T-helper 17 cell (primary cell): ENCODE measurements around the gene ZMIZ2. TPM values are rescaled to one million over a fixed set of nuclear protein-coding genes. Genes with fewer than 3 reads are reported as not detected.
A peak's percentile ranks its signal among the peaks of the same experiment; 100 is the strongest.
"Not testable (repeated sequence)": the region's sequence is repeated elsewhere in the genome, so short reads cannot be mapped to it uniquely, and the experiment has no call there.

Experiments used
- ATAC-seq: fragments of 150-1000 bp; cut with Tn5 transposase; 2 replicates; pipeline ENCODE4 v1.10.0; 2021; ENCODE audit warnings: mild to moderate bottlenecking, moderate library complexity
- DNase-seq, 3 donors: peaks; one replicate each; pipeline versions ENCODE4 v3.0.0 to v3.0.0-alpha.2; 2020 to 2021
- H3K9me3 ChIP-seq: one replicate; pipeline ENCODE4 v1.7.0; 2013; ENCODE audit warnings: low read length, mild to moderate bottlenecking; ENCODE audit not compliant: control insufficient read depth, poor library complexity, severe bottlenecking
- H3K27ac Mint-ChIP-seq: one replicate; pipeline ENCODE4 v1.8.0; 2022; ENCODE audit warnings: mild to moderate bottlenecking, moderate library complexity, mixed read lengths
- H3K27me3 Mint-ChIP-seq: one replicate; pipeline ENCODE4 v1.8.0; 2022; ENCODE audit warnings: mixed read lengths
- H3K36me3 Mint-ChIP-seq: one replicate; pipeline ENCODE4 v1.8.0; 2022; ENCODE audit warnings: low read depth, mixed read lengths
- H3K4me1 Mint-ChIP-seq: one replicate; pipeline ENCODE4 v1.8.0; 2022; ENCODE audit warnings: mild to moderate bottlenecking, mixed read lengths
- H3K4me3 Mint-ChIP-seq: one replicate; pipeline ENCODE4 v1.8.0; 2022; ENCODE audit warnings: mild to moderate bottlenecking, moderate library complexity, mixed read lengths
- total RNA-seq, 4 donors: library from RNA in 2 of 4; stranded (reverse) in 2 of 4; gene quantifications; one replicate each; pipeline ENCODE4 v1.2.3 and lab custom pipeline; 2022 to 2026

Gene ZMIZ2
- total RNA-seq, 2 donors from 2014 or later, result 117 to 171 TPM

- Mint-ChIP-seq H3K4me3 (no peak overlapping the region), H3K36me3 (peaks cover 2% of the 10 kb centered on the region), H3K27ac (peak overlapping the region; percentile 95), H3K27me3 (no peaks in the 10 kb centered on the region), H3K4me1 (peaks cover 14% of the 10 kb centered on the region)
- ATAC-seq, result no peak
- no peaks in the 10 kb centered on the region for H3K9me3 ChIP-seq
- DNase-seq, result no peak
These were observed 37.1 kb upstream of the ZMIZ2 start for GRCh38 chr7:44711528-44711927.

DNA sequence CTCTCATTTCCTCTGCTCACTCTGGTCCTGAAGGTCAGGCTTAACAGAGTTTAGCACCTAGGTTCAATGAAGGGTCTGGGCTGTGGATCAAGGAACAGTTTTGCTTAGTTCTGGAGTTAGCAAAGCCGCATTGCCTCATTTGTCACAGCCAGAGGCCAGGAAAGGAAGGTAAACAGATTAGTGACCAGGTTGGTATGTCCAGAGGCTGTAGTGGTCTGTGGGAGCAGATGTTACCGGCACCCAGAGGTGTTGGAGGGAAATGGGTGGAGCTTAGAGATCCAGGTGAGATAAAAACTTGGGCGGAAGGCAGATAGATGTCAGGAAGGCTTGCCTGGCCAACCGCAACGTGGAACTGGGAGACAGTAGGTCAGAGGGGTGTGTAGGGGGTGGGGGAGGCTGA is 36.6 kb upstream of the ZMIZ2 start:
- Mint-ChIP-seq H3K27me3 (no peaks in the 10 kb centered on the region), H3K27ac (peak overlapping the region; percentile 95), H3K36me3 (peaks cover 2% of the 10 kb centered on the region), H3K4me1 (peaks cover 14% of the 10 kb centered on the region), H3K4me3 (no peak overlapping the region)
- DNase-seq (no peak), ATAC-seq (no peak)
- H3K9me3 ChIP-seq, result no peaks in the 10 kb centered on the region

DNA sequence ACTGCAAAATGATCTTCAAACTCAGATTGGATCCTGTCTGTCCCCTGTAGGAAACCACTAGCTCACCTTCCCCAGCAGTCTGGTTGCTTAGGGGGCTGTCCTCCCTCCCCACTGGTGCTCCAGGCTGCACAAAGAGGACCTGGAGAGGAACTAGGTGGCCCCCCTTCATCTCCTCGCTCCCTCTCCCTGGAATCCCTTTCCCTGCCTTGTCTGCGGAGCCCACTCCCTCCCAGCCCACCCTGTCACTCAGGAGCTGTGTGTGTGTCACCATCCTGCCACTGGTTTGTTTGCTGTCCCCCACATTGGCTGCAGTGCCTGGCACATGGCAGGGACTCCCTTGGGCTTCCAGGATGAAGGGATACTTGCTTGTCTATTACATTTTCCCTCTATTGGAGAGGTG is 35.5 kb upstream of the ZMIZ2 start:
- Mint-ChIP-seq H3K27ac (no peak overlapping the region), H3K4me1 (peaks cover 14% of the 10 kb centered on the region), H3K4me3 (no peak overlapping the region), H3K36me3 (no peaks in the 10 kb centered on the region), H3K27me3 (no peaks in the 10 kb centered on the region)
- ATAC-seq (no peak), DNase-seq (no peak)
- H3K9me3 ChIP-seq, result no peaks in the 10 kb centered on the region

DNA sequence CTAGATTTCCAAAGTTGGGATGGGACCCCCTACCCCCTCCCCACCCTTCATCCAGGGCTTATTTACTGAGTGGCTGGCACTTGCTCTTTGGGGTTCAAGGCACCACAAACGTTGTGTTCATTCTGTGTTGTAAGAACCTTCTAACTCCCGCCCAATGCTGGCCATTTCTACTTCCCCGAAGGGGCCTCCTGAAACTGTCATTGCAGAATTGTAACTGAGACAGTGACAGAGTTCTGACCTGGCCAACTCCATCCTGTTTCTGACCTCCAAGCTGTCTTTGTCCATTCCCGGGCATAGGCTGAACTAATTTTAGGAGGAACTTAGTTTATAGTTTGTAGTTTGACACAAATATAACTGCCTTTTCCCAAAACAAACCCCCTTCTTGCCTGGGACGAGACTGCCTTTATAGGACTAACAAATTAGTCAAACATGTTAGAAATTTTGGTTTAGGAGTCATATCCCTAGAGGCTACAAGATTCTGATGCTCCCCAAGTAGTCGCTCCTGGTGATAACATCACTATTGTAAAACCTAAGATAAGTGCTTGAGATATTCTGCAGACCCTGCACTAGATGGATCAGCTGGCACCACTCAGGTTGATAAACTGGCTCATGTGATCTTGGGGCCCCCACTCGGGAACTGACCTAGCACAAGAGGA is 34.8 kb upstream of the ZMIZ2 start:
- Mint-ChIP-seq H3K27ac (no peak overlapping the region), H3K4me1 (peaks cover 14% of the 10 kb centered on the region), H3K4me3 (no peak overlapping the region), H3K36me3 (no peaks in the 10 kb centered on the region), H3K27me3 (no peaks in the 10 kb centered on the region)
- ATAC-seq, result no peak
- no peaks in the 10 kb centered on the region for H3K9me3 ChIP-seq
- no peak for DNase-seq

DNA sequence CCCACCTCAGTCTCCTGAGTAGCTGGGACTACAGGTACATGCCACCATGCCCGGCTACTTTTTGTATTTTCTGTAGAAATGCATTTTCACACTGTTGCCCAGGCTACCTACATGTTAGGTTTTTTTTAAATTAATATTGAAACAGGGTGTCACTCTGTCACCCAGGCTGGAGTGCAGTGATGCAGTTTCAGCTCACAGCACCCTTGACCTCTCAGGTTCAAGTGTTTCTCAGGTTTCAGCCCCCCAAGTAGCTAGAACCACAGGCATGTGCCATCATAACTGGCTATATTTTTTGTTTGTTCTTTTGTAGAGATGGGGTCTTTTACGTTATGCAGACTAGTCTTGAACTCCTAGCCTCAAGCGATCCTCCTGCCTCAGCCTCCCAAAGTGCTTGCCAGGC is 32.4 kb upstream of the ZMIZ2 start:
- Mint-ChIP-seq H3K27ac (no peak overlapping the region), H3K4me1 (peaks cover 12% of the 10 kb centered on the region), H3K36me3 (no peaks in the 10 kb centered on the region), H3K27me3 (no peaks in the 10 kb centered on the region), H3K4me3 (no peak overlapping the region)
- DNase-seq, result no peak
- no peak for ATAC-seq
- H3K9me3 ChIP-seq, result no peaks in the 10 kb centered on the region

DNA sequence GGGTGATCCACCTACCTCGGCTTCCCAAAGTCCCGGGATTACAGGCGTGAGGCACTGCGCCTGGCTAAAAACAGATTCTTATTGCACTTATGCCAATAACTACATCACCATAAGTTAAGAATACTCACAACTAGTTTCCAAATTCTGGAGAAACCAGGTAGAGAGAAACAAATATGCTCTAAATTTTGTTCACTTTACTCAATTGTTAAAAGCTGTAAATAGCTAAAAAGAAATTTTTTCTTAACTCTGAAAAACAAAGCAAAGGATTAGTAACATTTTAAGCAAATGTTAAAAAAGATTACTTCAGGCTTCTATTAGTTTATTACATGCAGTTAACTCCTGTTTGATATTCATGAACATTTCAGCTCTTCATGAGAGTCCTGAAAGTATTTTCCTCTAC is 28.3 kb upstream of the ZMIZ2 start:
- ATAC-seq (no peak), DNase-seq (no peak)
- Mint-ChIP-seq H3K4me3 (no peak overlapping the region), H3K36me3 (no peaks in the 10 kb centered on the region), H3K27me3 (no peaks in the 10 kb centered on the region), H3K4me1 (no peaks in the 10 kb centered on the region), H3K27ac (no peak overlapping the region)
- no peaks in the 10 kb centered on the region for H3K9me3 ChIP-seq

DNA sequence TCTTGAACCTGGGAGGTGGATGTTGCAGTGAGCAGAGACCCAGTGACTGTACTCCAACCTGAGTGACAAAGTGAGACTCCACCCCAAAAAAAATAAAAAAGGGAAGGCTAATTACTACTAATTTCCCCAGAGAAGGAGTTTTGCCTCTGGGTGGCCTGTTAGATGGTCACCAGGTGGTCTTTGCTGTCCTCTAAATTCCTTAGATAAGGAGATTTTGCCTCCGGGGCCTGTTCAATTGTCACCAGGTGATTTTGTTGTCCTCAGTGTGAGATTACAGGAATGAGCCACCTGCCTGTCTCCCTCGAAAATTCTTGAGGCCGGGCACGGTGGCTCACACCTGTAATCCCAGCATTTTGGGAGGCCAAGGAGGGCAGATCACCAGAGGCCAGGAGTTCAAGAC is 24.4 kb upstream of the ZMIZ2 start:
- no peak for ATAC-seq
- H3K36me3 Mint-ChIP-seq, result peaks cover 3% of the 10 kb centered on the region
- no peak for DNase-seq
- H3K27ac Mint-ChIP-seq, result no peak overlapping the region
- no peaks in the 10 kb centered on the region for H3K4me1 Mint-ChIP-seq
- no peaks in the 10 kb centered on the region for H3K9me3 ChIP-seq
- H3K27me3 Mint-ChIP-seq, result peaks cover 5% of the 10 kb centered on the region
- H3K4me3 Mint-ChIP-seq, result no peak overlapping the region

GRCh38 chr7:44726250-44726649 is 22.4 kb upstream of the ZMIZ2 start:
- not testable (repeated sequence) for H3K9me3 ChIP-seq, H3K4me3 Mint-ChIP-seq, H3K4me1 Mint-ChIP-seq, ATAC-seq, H3K27ac Mint-ChIP-seq, DNase-seq, H3K36me3 Mint-ChIP-seq, H3K27me3 Mint-ChIP-seq

- Mint-ChIP-seq H3K36me3 (peaks cover 3% of the 10 kb centered on the region), H3K27me3 (peaks cover 5% of the 10 kb centered on the region), H3K27ac (no peak overlapping the region)
These were observed 21.3 kb upstream of the ZMIZ2 start for GRCh38 chr7:44727158-44727936.

DNA sequence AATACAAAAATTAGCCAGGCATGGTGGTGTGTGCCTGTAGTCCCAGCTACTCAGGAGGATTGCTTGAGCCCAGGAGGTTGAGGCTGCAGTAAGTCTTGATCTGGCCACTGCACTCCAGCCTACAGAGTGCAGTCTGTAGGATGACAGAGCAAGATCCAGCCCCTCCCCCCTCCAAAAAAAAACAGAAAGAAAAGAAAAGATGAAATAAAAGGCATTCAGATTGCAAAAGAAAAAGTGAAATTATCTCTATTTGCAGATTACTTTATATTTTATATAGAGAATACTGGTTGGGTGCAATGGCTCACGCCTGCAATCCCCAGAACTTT is 20.7 kb upstream of the ZMIZ2 start:
- Mint-ChIP-seq H3K4me1 (no peaks in the 10 kb centered on the region), H3K27me3 (peaks cover 5% of the 10 kb centered on the region), H3K27ac (no peak overlapping the region), H3K36me3 (peaks cover 3% of the 10 kb centered on the region), H3K4me3 (peak overlapping the region; percentile 34)
- no peaks in the 10 kb centered on the region for H3K9me3 ChIP-seq
- ATAC-seq (no peak), DNase-seq (no peak)

More at GRCh38 chr7:44727158-44727936, 21.3 kb upstream of the ZMIZ2 start:
- ATAC-seq (no peak), DNase-seq (no peak)
- no peaks in the 10 kb centered on the region for H3K4me1 Mint-ChIP-seq
- H3K9me3 ChIP-seq, result no peaks in the 10 kb centered on the region
- no peak overlapping the region for H3K4me3 Mint-ChIP-seq

GRCh38 chr7:44729949-44730590 is 18.6 kb upstream of the ZMIZ2 start:
- peaks cover 2% of the 10 kb centered on the region for H3K4me1 Mint-ChIP-seq
- ATAC-seq (no peak), DNase-seq (no peak)
- H3K9me3 ChIP-seq, result no peaks in the 10 kb centered on the region
- no peak overlapping the region for H3K27ac Mint-ChIP-seq
- peaks cover 3% of the 10 kb centered on the region for H3K36me3 Mint-ChIP-seq
- no peak overlapping the region for H3K4me3 Mint-ChIP-seq
- peaks cover 5% of the 10 kb centered on the region for H3K27me3 Mint-ChIP-seq

DNA sequence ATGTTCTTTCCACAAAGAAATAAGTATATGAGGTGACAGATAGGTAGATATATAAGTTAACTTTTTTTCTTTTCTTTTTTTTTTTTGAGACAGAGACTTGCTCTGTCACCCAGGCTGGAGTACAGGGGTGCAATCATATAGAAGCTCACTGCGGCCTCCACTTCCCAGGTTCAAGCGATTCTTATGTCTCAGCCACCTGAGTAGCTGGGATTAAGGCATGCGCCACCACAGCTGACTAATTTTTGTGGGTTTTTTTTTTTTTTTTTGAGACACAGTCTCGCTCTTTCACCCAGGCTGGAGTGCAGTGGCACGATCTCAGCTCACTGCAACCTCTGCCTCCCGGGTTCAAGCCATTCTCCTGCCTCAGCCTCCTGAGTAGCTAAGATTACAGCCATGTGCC is 15.7 kb upstream of the ZMIZ2 start:
- H3K4me3 Mint-ChIP-seq, DNase-seq, H3K4me1 Mint-ChIP-seq, H3K9me3 ChIP-seq, ATAC-seq, H3K36me3 Mint-ChIP-seq, H3K27me3 Mint-ChIP-seq: not testable (repeated sequence)
- H3K27ac Mint-ChIP-seq, result peak overlapping the region; percentile 32

GRCh38 chr7:44733708-44734481 is 14.8 kb upstream of the ZMIZ2 start:
- Mint-ChIP-seq H3K27ac (no peak overlapping the region), H3K36me3 (no peaks in the 10 kb centered on the region), H3K4me1 (peaks cover 8% of the 10 kb centered on the region), H3K27me3 (no peaks in the 10 kb centered on the region), H3K4me3 (no peak overlapping the region)
- H3K9me3 ChIP-seq, result no peaks in the 10 kb centered on the region
- DNase-seq (no peak), ATAC-seq (no peak)
